ENCODE results near the gene CCNL2.
"Not testable (repeated sequence)": the region's sequence is repeated elsewhere in the genome, so short reads cannot be mapped to it uniquely, and the experiment has no call there.

DNA sequence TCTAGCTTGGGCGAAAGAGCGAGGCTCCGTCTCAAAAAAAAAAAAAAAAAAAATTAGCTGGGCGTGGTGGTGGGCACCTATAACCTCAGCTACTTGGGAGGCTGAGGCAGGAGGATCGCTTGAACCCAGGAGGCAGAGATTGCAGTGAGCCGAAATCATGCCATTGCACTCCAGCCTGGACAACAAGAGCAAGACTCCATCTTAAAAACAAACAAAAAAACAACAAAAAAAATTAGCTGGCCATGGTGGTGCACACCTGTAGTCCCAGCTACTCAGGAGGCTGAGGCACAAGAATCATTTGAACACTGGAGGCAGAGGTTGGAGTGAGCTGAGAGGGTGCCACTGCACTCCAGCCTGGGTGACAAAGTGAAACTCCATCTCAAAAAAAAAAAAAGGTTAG is 29.8 kb upstream of the CCNL2 start:
- TF ChIP-seq EZH2 (IDR thresholded peaks at IDR 0.05; ENCODE audit: insufficient read depth, poor library complexity, severe bottlenecking); EZH2phosphoT487 (IDR thresholded peaks at IDR 0.05; ENCODE audit: insufficient read depth, low read depth): not testable (repeated sequence)
